Neural progenitor cell (in vitro differentiated cells): ENCODE results near the gene SVIP. TPM values are rescaled to one million over a fixed set of nuclear protein-coding genes. Genes with fewer than 3 reads are reported as not detected.

Experiments
- DNase-seq: peaks from one replicate; pipeline ENCODE4 v3.0.0-alpha.2; 2016; ENCODE audit warnings: low spot score
- H2AFZ ChIP-seq: fragments of 200-600 bp; sonication (generic); replicated peaks from 2 replicates; pipeline ENCODE4 v1.6.1; 2016; ENCODE audit warnings: antibody characterized with exemption
- H3F3A ChIP-seq: fragments of 200-600 bp; sonication (generic); 2 replicates; pipeline ENCODE4 v1.6.1; 2016; ENCODE audit warnings: antibody characterized with exemption, low read depth
- H3K27ac ChIP-seq: fragments of 200-600 bp; sonication (generic); 2 replicates; pipeline ENCODE4 v1.5.1; 2016; ENCODE audit warnings: mild to moderate bottlenecking
- H3K27me3 ChIP-seq: fragments of 200-600 bp; sonication (generic); 2 replicates; pipeline ENCODE4 v1.6.1; 2016; ENCODE audit warnings: mild to moderate bottlenecking, moderate library complexity
- H3K36me3 ChIP-seq: fragments of 200-600 bp; sonication (generic); 2 replicates; pipeline ENCODE4 v1.5.1; 2016
- H3K4me1 ChIP-seq: fragments of 200-600 bp; sonication (generic); 2 replicates; pipeline ENCODE4 v1.6.1; 2016; ENCODE audit warnings: mixed run types
- H3K4me2 ChIP-seq: fragments of 200-600 bp; sonication (generic); 2 replicates; pipeline ENCODE4 v1.6.1; 2016
- H3K4me3 ChIP-seq: fragments of 200-600 bp; sonication (generic); 2 replicates; pipeline ENCODE4 v1.5.1; 2016
- H3K79me2 ChIP-seq: fragments of 200-600 bp; sonication (generic); 2 replicates; pipeline ENCODE4 v1.6.1; 2016; ENCODE audit warnings: low read depth
- H3K9ac ChIP-seq: fragments of 200-600 bp; sonication (generic); 2 replicates; pipeline ENCODE4 v1.6.1; 2016
- H3K9me3 ChIP-seq: fragments of 200-600 bp; sonication (generic); 2 replicates; pipeline ENCODE4 v1.5.1; 2016; ENCODE audit warnings: low read depth
- H4K20me1 ChIP-seq: fragments of 200-600 bp; sonication (generic); 2 replicates; pipeline ENCODE4 v1.6.1; 2016; ENCODE audit warnings: low read depth
- H3K27ac Mint-ChIP-seq: 3 replicates; pipeline ENCODE4 v1.8.0; 2021; ENCODE audit warnings: mixed read lengths
- H3K27me3 Mint-ChIP-seq: 2 replicates; pipeline ENCODE4 v1.8.0; 2022; ENCODE audit warnings: low read depth, mild to moderate bottlenecking, inconsistent platforms, moderate library complexity, mixed read lengths; ENCODE audit not compliant: insufficient read depth
- H3K36me3 Mint-ChIP-seq: 3 replicates; pipeline ENCODE4 v1.8.0; 2021; ENCODE audit warnings: mixed read lengths
- H3K4me1 Mint-ChIP-seq: 3 replicates; pipeline ENCODE4 v1.8.0; 2021; ENCODE audit warnings: mixed read lengths
- H3K4me3 Mint-ChIP-seq: 3 replicates; pipeline ENCODE4 v1.8.0; 2021; ENCODE audit warnings: mild to moderate bottlenecking, moderate library complexity, mixed read lengths
- H3K9me3 Mint-ChIP-seq: 3 replicates; pipeline ENCODE4 v1.8.0; 2020; ENCODE audit warnings: mixed read lengths
- EZH2 ChIP-seq: fragments of 200-600 bp; sonication (generic); IDR thresholded peaks from 2 replicates; pipeline ENCODE4 v1.6.1; 2017; ENCODE audit warnings: antibody characterized with exemption, mild to moderate bottlenecking, moderate library complexity
- EZH2phosphoT487 ChIP-seq: fragments of 200-600 bp; sonication (generic); IDR thresholded peaks from 2 replicates; pipeline ENCODE4 v1.6.1; 2017; ENCODE audit warnings: antibody characterized with exemption
- total RNA-seq: library from RNA; depleted of rRNA; stranded (reverse); fragments of >200 nt; gene quantifications from 2 replicates; pipeline ENCODE4 v1.2.3, GENCODE V29; 2015; ENCODE audit warnings: low replicate concordance
- TF ChIP-seq, protein P1 (sequence below): fragments of 200-600 bp; sonication (generic); IDR thresholded peaks from 2 replicates; pipeline ENCODE4 v1.5.1; 2017; ENCODE audit warnings: antibody characterized with exemption, mild to moderate bottlenecking

SVIP gene
- total RNA-seq, 1 donor from 2014 or later, result 12.5 TPM

DNA sequence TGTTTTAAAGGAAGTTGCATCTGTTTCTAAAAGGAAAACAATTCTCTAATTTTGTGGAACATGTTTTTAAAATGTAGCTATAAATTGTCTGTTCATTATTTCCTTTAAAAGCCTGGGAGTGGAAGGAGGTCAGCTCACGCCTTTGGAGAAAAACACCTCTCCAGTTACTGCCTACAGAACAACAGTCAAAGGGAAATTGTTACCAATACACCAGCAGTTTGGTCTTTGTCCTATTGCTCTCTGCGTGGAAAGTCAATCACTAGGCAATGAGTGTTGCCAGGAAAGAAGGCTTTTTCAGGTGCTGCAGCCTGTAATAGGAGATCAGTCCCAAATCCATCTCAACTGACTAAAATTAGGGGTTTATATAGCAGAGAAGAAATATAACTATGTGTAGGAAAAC lies 22.2 kb downstream of the SVIP start:
- H3K9ac ChIP-seq, result no peak overlapping the region
- no peak overlapping the region for H2AFZ ChIP-seq
- no peak overlapping the region for H3K4me3 Mint-ChIP-seq
- no peaks in the 10 kb centered on the region for H3K79me2 ChIP-seq
- no peaks in the 10 kb centered on the region for H3K9me3 ChIP-seq
- TF ChIP-seq EZH2phosphoT487, result no peak
- no peak overlapping the region for H3K27ac ChIP-seq
- no peaks in the 10 kb centered on the region for H3K4me1 ChIP-seq
- no peaks in the 10 kb centered on the region for H4K20me1 ChIP-seq
- no peaks in the 10 kb centered on the region for H3K4me1 Mint-ChIP-seq
- H3K27me3 Mint-ChIP-seq, result no peaks in the 10 kb centered on the region
- no peak overlapping the region for H3K27ac Mint-ChIP-seq
- peaks cover 4% of the 10 kb centered on the region for H3K9me3 Mint-ChIP-seq
- H3K36me3 ChIP-seq, result no peaks in the 10 kb centered on the region
- H3K27me3 ChIP-seq, result no peaks in the 10 kb centered on the region
- no peaks in the 10 kb centered on the region for H3F3A ChIP-seq
- H3K36me3 Mint-ChIP-seq, result no peaks in the 10 kb centered on the region
- no peak for DNase-seq
- H3K4me3 ChIP-seq, result no peak overlapping the region
- H3K4me2 ChIP-seq, result no peak overlapping the region

DNA sequence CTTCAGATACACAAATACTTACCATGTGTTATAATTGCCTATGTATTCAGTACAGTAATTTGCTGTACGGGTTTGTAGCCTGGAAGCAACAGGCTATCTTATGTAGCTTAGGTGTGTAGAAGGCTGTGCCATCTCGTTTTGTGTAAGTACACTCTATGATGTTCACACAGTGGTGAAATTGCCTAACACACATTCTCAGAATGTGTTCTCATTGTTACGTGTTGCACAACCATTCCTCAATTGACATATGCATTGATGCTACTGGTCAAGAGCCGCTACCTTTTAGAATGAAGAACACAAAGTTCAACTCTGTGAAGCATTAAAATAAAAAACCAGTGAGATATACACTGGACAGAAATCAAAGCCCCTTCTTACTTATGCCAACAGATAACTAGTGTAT lies 26.7 kb downstream of the SVIP start:
- no peaks in the 10 kb centered on the region for H3K4me1 ChIP-seq
- H2AFZ ChIP-seq, result no peak overlapping the region
- no peak overlapping the region for H3K9ac ChIP-seq
- H3K27ac Mint-ChIP-seq, result no peak overlapping the region
- no peaks in the 10 kb centered on the region for H4K20me1 ChIP-seq
- no peak overlapping the region for H3K27ac ChIP-seq
- H3F3A ChIP-seq, result no peaks in the 10 kb centered on the region
- no peak for DNase-seq
- H3K4me1 Mint-ChIP-seq, result no peaks in the 10 kb centered on the region
- no peak for TF ChIP-seq EZH2
- no peak for TF ChIP-seq EZH2phosphoT487
- TF ChIP-seq, protein P1, sequence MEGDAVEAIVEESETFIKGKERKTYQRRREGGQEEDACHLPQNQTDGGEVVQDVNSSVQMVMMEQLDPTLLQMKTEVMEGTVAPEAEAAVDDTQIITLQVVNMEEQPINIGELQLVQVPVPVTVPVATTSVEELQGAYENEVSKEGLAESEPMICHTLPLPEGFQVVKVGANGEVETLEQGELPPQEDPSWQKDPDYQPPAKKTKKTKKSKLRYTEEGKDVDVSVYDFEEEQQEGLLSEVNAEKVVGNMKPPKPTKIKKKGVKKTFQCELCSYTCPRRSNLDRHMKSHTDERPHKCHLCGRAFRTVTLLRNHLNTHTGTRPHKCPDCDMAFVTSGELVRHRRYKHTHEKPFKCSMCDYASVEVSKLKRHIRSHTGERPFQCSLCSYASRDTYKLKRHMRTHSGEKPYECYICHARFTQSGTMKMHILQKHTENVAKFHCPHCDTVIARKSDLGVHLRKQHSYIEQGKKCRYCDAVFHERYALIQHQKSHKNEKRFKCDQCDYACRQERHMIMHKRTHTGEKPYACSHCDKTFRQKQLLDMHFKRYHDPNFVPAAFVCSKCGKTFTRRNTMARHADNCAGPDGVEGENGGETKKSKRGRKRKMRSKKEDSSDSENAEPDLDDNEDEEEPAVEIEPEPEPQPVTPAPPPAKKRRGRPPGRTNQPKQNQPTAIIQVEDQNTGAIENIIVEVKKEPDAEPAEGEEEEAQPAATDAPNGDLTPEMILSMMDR, result no peak
- H3K27me3 Mint-ChIP-seq, result no peaks in the 10 kb centered on the region
- no peaks in the 10 kb centered on the region for H3K9me3 Mint-ChIP-seq
- H3K27me3 ChIP-seq, result no peaks in the 10 kb centered on the region
- H3K4me3 ChIP-seq, result no peak overlapping the region
- H3K36me3 Mint-ChIP-seq, result no peaks in the 10 kb centered on the region
- no peak overlapping the region for H3K4me2 ChIP-seq
- H3K9me3 ChIP-seq, result no peaks in the 10 kb centered on the region
- no peaks in the 10 kb centered on the region for H3K36me3 ChIP-seq
- no peak overlapping the region for H3K4me3 Mint-ChIP-seq
- no peaks in the 10 kb centered on the region for H3K79me2 ChIP-seq

DNA sequence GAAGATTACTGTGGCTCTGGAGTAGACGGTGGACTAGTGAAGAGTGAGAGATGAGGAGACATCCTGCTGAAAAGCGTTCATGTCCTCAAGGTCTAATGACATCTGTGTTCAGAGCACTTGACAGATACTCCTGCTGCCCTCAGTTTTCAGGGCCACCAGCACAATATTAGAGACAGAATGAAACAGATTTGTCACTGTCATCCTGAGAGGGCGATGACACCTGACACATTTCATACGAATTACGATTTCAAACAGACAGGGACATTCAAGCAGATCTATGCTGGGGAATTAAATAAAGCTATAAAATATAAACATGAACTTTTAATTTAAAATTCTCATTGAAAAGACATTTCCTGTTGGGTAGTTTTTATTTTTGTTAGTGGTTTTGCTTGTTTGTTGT lies 29.1 kb downstream of the SVIP start:
- Histone ChIP-seq H3K79me2 (no peaks in the 10 kb centered on the region), H3K27ac (no peak overlapping the region), H3K36me3 (no peaks in the 10 kb centered on the region), H3K4me2 (no peak overlapping the region), H3F3A (no peaks in the 10 kb centered on the region), H4K20me1 (no peaks in the 10 kb centered on the region), H3K27me3 (no peaks in the 10 kb centered on the region), H2AFZ (no peak overlapping the region), H3K4me1 (no peaks in the 10 kb centered on the region), H3K9ac (no peak overlapping the region), H3K9me3 (no peaks in the 10 kb centered on the region), H3K4me3 (no peak overlapping the region)
- DNase-seq, result no peak
- TF ChIP-seq, protein P1, result no peak
- no peak for TF ChIP-seq EZH2phosphoT487
- TF ChIP-seq EZH2, result no peak
- H3K4me3 Mint-ChIP-seq, result no peak overlapping the region
- H3K27me3 Mint-ChIP-seq, result no peaks in the 10 kb centered on the region
- H3K4me1 Mint-ChIP-seq, result no peaks in the 10 kb centered on the region
- H3K9me3 Mint-ChIP-seq, result no peaks in the 10 kb centered on the region
- no peaks in the 10 kb centered on the region for H3K36me3 Mint-ChIP-seq
- no peak overlapping the region for H3K27ac Mint-ChIP-seq

DNA sequence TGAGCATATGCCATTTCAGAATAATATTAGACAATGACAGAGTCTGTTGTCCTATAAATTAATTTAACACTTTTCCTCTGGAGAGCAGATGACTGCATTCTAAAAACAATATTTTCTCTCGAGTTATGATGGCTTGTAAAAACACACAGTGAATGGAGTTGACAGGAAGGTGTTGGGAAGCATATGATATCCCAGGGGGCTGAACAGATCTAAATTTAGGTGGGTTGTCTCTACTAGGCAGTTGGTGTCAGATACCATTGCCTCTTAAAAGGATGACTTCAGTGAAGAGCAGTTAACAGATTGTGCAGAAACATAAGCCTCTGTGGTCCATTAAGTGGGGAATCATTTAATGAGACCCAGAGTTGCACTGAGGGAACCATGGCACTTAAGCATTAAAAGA lies 30.7 kb downstream of the SVIP start:
- Mint-ChIP-seq H3K4me3 (no peak overlapping the region), H3K27ac (no peak overlapping the region), H3K36me3 (no peaks in the 10 kb centered on the region), H3K9me3 (no peaks in the 10 kb centered on the region), H3K4me1 (no peaks in the 10 kb centered on the region), H3K27me3 (no peaks in the 10 kb centered on the region)
- Histone ChIP-seq H3F3A (no peaks in the 10 kb centered on the region), H3K4me1 (no peaks in the 10 kb centered on the region), H3K27ac (no peak overlapping the region), H3K9ac (no peak overlapping the region), H3K4me3 (no peak overlapping the region), H3K27me3 (no peaks in the 10 kb centered on the region), H3K4me2 (no peak overlapping the region), H3K36me3 (no peaks in the 10 kb centered on the region), H2AFZ (no peak overlapping the region), H4K20me1 (no peaks in the 10 kb centered on the region), H3K9me3 (no peaks in the 10 kb centered on the region), H3K79me2 (no peaks in the 10 kb centered on the region)
- TF ChIP-seq EZH2phosphoT487, result no peak
- TF ChIP-seq, protein P1, result no peak
- TF ChIP-seq EZH2, result no peak
- no peak for DNase-seq
